GM20000 (cell line): ENCODE measurements around the gene TKT.

ENCODE experiments used
- DNase-seq: peaks from one replicate; pipeline ENCODE4 v3.0.0; 2012; ENCODE audit warnings: low spot score
- TF ChIP-seq, protein P1 (sequence below): IDR thresholded peaks from 2 replicates; pipeline ENCODE4 v1.5.1; 2012; ENCODE audit warnings: mild to moderate bottlenecking, control low read depth; ENCODE audit errors: extremely low read depth, missing control alignments

TKT gene

DNA sequence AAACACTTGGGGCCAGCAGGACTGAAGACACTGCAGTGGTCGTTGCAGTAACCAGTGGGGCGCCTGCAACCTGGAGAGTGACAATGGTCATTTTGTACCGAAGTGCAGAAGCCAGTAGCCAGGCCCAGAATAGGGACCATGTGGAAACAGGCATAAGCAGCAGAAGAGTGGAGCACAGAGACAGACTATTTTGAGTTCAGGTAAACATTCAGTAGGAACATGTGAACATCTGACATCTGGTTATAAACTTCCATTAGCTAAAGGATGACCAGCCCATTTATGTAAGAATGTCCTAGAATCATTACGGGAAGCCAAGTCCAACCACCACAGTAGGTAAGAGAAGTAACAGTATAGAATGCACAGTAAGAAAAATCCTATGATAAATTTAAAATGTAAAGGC lies 32.4 kb upstream of the TKT start:
- TF ChIP-seq, protein P1, sequence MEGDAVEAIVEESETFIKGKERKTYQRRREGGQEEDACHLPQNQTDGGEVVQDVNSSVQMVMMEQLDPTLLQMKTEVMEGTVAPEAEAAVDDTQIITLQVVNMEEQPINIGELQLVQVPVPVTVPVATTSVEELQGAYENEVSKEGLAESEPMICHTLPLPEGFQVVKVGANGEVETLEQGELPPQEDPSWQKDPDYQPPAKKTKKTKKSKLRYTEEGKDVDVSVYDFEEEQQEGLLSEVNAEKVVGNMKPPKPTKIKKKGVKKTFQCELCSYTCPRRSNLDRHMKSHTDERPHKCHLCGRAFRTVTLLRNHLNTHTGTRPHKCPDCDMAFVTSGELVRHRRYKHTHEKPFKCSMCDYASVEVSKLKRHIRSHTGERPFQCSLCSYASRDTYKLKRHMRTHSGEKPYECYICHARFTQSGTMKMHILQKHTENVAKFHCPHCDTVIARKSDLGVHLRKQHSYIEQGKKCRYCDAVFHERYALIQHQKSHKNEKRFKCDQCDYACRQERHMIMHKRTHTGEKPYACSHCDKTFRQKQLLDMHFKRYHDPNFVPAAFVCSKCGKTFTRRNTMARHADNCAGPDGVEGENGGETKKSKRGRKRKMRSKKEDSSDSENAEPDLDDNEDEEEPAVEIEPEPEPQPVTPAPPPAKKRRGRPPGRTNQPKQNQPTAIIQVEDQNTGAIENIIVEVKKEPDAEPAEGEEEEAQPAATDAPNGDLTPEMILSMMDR: no peak

GRCh38 chr3:53287131-53287629 lies 31.4 kb upstream of the TKT start:
- TF ChIP-seq, protein P1: no peak
- DNase-seq: no peak

More for the DNA sequence above, 32.4 kb upstream of the TKT start:
- DNase-seq: no peak

DNA sequence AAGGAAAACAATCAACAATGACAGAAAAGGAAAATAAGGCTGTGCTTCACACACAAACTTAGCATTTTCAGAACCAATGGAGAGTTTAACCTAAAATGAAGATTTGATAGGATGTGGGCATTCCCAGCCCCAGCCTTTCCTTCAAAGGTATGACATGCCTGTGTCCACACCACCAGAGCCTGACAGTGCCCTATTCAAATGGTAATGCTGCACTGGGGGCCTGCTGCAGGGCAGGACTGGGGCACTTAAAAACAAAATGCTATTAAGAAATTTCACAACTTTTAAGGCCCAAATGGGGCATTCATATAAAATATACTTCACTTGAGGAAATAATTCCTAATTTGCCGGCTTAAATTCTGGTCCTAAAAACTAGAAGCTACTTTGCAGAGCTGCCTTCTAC lies 30.9 kb upstream of the TKT start:
- DNase-seq: no peak
- TF ChIP-seq, protein P1: no peak

DNA sequence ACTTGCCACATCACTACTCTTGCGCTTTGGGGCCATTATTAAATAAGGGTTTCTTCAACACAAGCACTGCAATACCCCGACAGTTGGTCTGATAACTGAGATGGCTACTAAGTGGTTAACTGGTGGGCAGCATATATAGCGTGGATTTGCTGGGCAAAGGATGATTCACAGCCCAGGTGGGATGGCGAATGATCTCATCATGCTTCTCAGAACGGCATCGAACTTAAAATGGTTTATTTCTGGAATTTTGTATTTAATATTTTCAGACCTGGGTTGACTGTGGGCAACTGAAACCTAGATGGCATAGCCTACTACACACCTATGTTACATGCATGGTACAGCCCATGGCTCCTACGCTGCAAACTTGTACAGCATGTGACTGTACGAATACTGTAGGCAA lies 26.8 kb upstream of the TKT start:
- TF ChIP-seq, protein P1: no peak
- no peak for DNase-seq

GRCh38 chr3:53278667-53279066 lies 22.8 kb upstream of the TKT start:
- TF ChIP-seq, protein P1: no peak
- DNase-seq: no peak

GRCh38 chr3:53274938-53275605 lies 19.2 kb upstream of the TKT start:
- no peak for DNase-seq
- TF ChIP-seq, protein P1: no peak

- no peak for DNase-seq
- TF ChIP-seq, protein P1: no peak
Measured at GRCh38 chr3:53273146-53273670, 17.4 kb upstream of the TKT start.
